Measurements from ENCODE around the gene FARS2. TPM values are rescaled to one million over a fixed set of nuclear protein-coding genes. Genes with fewer than 3 reads are reported as not detected.

Gene FARS2
- total RNA-seq, 1 experiment from 2014 or later = 13.8 TPM

- no peak overlapping the region for H2AFZ ChIP-seq (ENCODE audit: low read depth, low read length, poor library complexity, severe bottlenecking)
Observed at GRCh38 chr6:5481033-5481432, 219.7 kb downstream of the FARS2 start.

More at GRCh38 chr6:5481033-5481432, 219.7 kb downstream of the FARS2 start:
- H3K9me2 ChIP-seq (ENCODE audit: insufficient read depth) = no peaks in the 10 kb centered on the region
- intact Hi-C loops (cut with micrococcal nuclease) = no loop called here
- H3K4me2 ChIP-seq (ENCODE audit: low read length) = no peak overlapping the region
- H3K9ac ChIP-seq (ENCODE audit: low read length) = no peak overlapping the region
- no peak for TF ChIP-seq SP1 (IDR thresholded peaks at IDR 0.05; ENCODE audit: low read depth)
- TF ChIP-seq ELF1 (IDR thresholded peaks at IDR 0.05; ENCODE audit: borderline replicate concordance, low read depth) = no peak
- TF ChIP-seq REST (IDR thresholded peaks at IDR 0.05; ENCODE audit: low read depth) = no peak
- no peak for TF ChIP-seq ZNF274 (IDR thresholded peaks at IDR 0.05; ENCODE audit: low read depth, low read length)
- ATAC-seq (no peak), DNase-seq (ENCODE audit: low read depth, low spot score) (no peak)
- H3K27ac ChIP-seq (ENCODE audit: low read depth, low read length) = no peak overlapping the region
- CTCF ChIA-PET = interaction anchor here (1.3 kb wide), 1 partner anchor 10 kb away, joined by 3 read pairs; no protein-coding TSS in a partner anchor
- POLR2A ChIA-PET = no interaction called here
- no TSS peak for BruUV-seq (replicated peaks)
- no peaks in the 10 kb centered on the region for H4K20me1 ChIP-seq (ENCODE audit: insufficient read depth)
- H3K79me2 ChIP-seq (ENCODE audit: insufficient read depth, low read length) = no peaks in the 10 kb centered on the region
- H3K36me3 ChIP-seq (ENCODE audit: control insufficient read depth in 1 of 2, insufficient read depth in 2 of 2, low read length in 2 of 2) = no peaks in the 10 kb centered on the region
- RAD21 ChIA-PET (ENCODE audit: low non-redundant PET in 1 of 2, low total read pairs in 2 of 2, uncharacterized antibody in 2 of 2, unreplicated experiment in 2 of 2) = no interaction called here
- H3K4me1 ChIP-seq (ENCODE audit: control insufficient read depth in 1 of 2, insufficient read depth in 2 of 2, low read length in 2 of 2) = no peaks in the 10 kb centered on the region
- H3K27me3 ChIP-seq (ENCODE audit: insufficient read depth, low read length) = no peaks in the 10 kb centered on the region
- no peak overlapping the region for H3K4me3 ChIP-seq (replicated peaks in 1 of 2; ENCODE audit: low read depth in 1 of 2, low read length in 2 of 2)
- no peaks in the 10 kb centered on the region for H3K9me3 ChIP-seq (ENCODE audit: control insufficient read depth in 1 of 2, insufficient read depth in 1 of 2, low read depth in 1 of 2, low read length in 2 of 2)

Data from HCT116 (cell line).